ENCODE measurements around the gene CAMKMT.

CAMKMT gene

GRCh38 chr2:44682459-44682858 is 320.7 kb downstream of the CAMKMT start:
- no peak overlapping the region for H3K4me3 ChIP-seq (ENCODE audit: low read depth, low read length)
- no peak for TF ChIP-seq CTCF (IDR thresholded peaks at IDR 0.05; ENCODE audit: low read depth, low read length, missing control alignments)
- no peak for DNase-seq (ENCODE audit: low read depth)

- H3K4me3 ChIP-seq (ENCODE audit: low read depth, low read length): no peak overlapping the region
- no peak for TF ChIP-seq CTCF (IDR thresholded peaks at IDR 0.05; ENCODE audit: low read depth, low read length, missing control alignments)
- no peak for DNase-seq (ENCODE audit: low read depth)
These were observed 322.8 kb downstream of the CAMKMT start for GRCh38 chr2:44684559-44684958.

GRCh38 chr2:44686561-44686960 is 324.8 kb downstream of the CAMKMT start:
- TF ChIP-seq CTCF (IDR thresholded peaks at IDR 0.05; ENCODE audit: low read depth, low read length, missing control alignments): no peak
- no peak overlapping the region for H3K4me3 ChIP-seq (ENCODE audit: low read depth, low read length)
- no peak for DNase-seq (ENCODE audit: low read depth)

- no peak for TF ChIP-seq CTCF (IDR thresholded peaks at IDR 0.05; ENCODE audit: low read depth, low read length, missing control alignments)
- H3K4me3 ChIP-seq (ENCODE audit: low read depth, low read length): no peak overlapping the region
- no peak for DNase-seq (ENCODE audit: low read depth)
These were observed 326.1 kb downstream of the CAMKMT start for GRCh38 chr2:44687686-44688455.

GRCh38 chr2:44688456-44689124 is 326.8 kb downstream of the CAMKMT start:
- TF ChIP-seq CTCF (IDR thresholded peaks at IDR 0.05; ENCODE audit: low read depth, low read length, missing control alignments): no peak
- DNase-seq (ENCODE audit: low read depth): no peak
- no peak overlapping the region for H3K4me3 ChIP-seq (ENCODE audit: low read depth, low read length)

- H3K4me3 ChIP-seq (ENCODE audit: low read depth, low read length): no peak overlapping the region
- DNase-seq (ENCODE audit: low read depth): no peak
- TF ChIP-seq CTCF (IDR thresholded peaks at IDR 0.05; ENCODE audit: low read depth, low read length, missing control alignments): no peak
These were observed 327.8 kb downstream of the CAMKMT start for GRCh38 chr2:44689516-44689915.

Data from GM12864 (cell line).